ENCODE data around the gene ZNF879. TPM values are rescaled to one million over a fixed set of nuclear protein-coding genes. Genes with fewer than 3 reads are reported as not detected.

The ZNF879 gene
- total RNA-seq (2022; extraction: Qiagen RNA extraction; ENCODE audit: low read depth), result 0.39 to 0.85 TPM (median 0.62 TPM) in 5 replicates

GRCh38 chr5:179023528-179024189 is at the start of gene ZNF879:
Gene ZNF879 (plus strand): TSS chr5:179023804. CDS start chr5:179025005, 1,201 bp downstream.

GRCh38 chr5:178994580-178995340 is 28.8 kb upstream of the ZNF879 start, which contains the start of gene GRM6:
Gene GRM6 (minus strand): TSS chr5:178995320. CDS start chr5:178994944, 376 bp downstream.

GRCh38 chr5:179060116-179061008 is 36.8 kb downstream of the ZNF879 start, which contains the start of gene ZNF354C:
Gene ZNF354C (plus strand): TSS chr5:179060373. CDS start chr5:179062069, 1,696 bp downstream.

Other genes with a start within 250 kb of the ZNF879 start
- 4.9 to 6.6 TPM (median 5.1 TPM) in 5 replicates for gene ZNF354B, start 163.9 kb upstream of the ZNF879 start, total RNA-seq (2022; extraction: Qiagen RNA extraction; ENCODE audit: low read depth)
- gene ZFP2, start 127.9 kb upstream of the ZNF879 start, total RNA-seq (2022; extraction: Qiagen RNA extraction; ENCODE audit: low read depth), result 0.05 to 0.12 TPM in 2 of 5 replicates, not detected in the others
- gene ZNF454, start 82.6 kb upstream of the ZNF879 start, total RNA-seq (2022; extraction: Qiagen RNA extraction; ENCODE audit: low read depth), result not detected in 5 replicates
- gene GRM6, start 28.5 kb upstream of the ZNF879 start, total RNA-seq (2022; extraction: Qiagen RNA extraction; ENCODE audit: low read depth), result not detected in 5 replicates
- gene ZNF354C, start 36.6 kb downstream of the ZNF879 start, total RNA-seq (2022; extraction: Qiagen RNA extraction; ENCODE audit: low read depth), result 0.55 to 1.0 TPM (median 0.95 TPM) in 5 replicates